ENCODE data around the gene TMEM150A.
"Not testable (repeated sequence)": the region's sequence is repeated elsewhere in the genome, so short reads cannot be mapped to it uniquely, and the experiment has no call there.

The TMEM150A gene

GRCh38 chr2:85592299-85592698 is 10.2 kb downstream of the TMEM150A start:
- DNase-seq, result not testable (repeated sequence)

GRCh38 chr2:85591563-85591962 is 10.9 kb downstream of the TMEM150A start:
- no peak for DNase-seq

GRCh38 chr2:85590950-85591349 is 11.5 kb downstream of the TMEM150A start:
- DNase-seq, result no peak

- no peak for DNase-seq
Observed at GRCh38 chr2:85589982-85590791, 12.3 kb downstream of the TMEM150A start.

- no peak for DNase-seq
Observed at GRCh38 chr2:85589181-85589580, 13.3 kb downstream of the TMEM150A start.

GRCh38 chr2:85588645-85589044 is 13.9 kb downstream of the TMEM150A start:
- no peak for DNase-seq

GRCh38 chr2:85588236-85588635 is 14.3 kb downstream of the TMEM150A start:
- no peak for DNase-seq

- no peak for DNase-seq
Observed at GRCh38 chr2:85585781-85586105, 16.8 kb downstream of the TMEM150A start.

- DNase-seq, result no peak
Observed at GRCh38 chr2:85584857-85585780, 17.4 kb downstream of the TMEM150A start.

- no peak for DNase-seq
Observed at GRCh38 chr2:85584354-85584856, 18.1 kb downstream of the TMEM150A start, which contains the start of gene VAMP5. Gene VAMP5 (plus strand): TSS chr2:85584431. CDS start chr2:85584491, 60 bp downstream.

GRCh38 chr2:85583667-85584353 is 18.7 kb downstream of the TMEM150A start:
- DNase-seq, result no peak

GRCh38 chr2:85582492-85582891 is 20.0 kb downstream of the TMEM150A start:
- no peak for DNase-seq

GRCh38 chr2:85580206-85580605 is 22.3 kb downstream of the TMEM150A start:
- DNase-seq, result no peak

- no peak for DNase-seq
Observed at GRCh38 chr2:85579266-85579935, 23.1 kb downstream of the TMEM150A start.

GRCh38 chr2:85578243-85579180 is 24.0 kb downstream of the TMEM150A start:
- DNase-seq, result no peak

- DNase-seq, result no peak
Observed at GRCh38 chr2:85577386-85578242, 24.9 kb downstream of the TMEM150A start, which contains the start of gene VAMP8. Gene VAMP8 (plus strand): TSS chr2:85577586. CDS start chr2:85577647, 61 bp downstream.

- no peak for DNase-seq
Observed at GRCh38 chr2:85577063-85577385, 25.5 kb downstream of the TMEM150A start.

- no peak for DNase-seq
Observed at GRCh38 chr2:85575739-85576138, 26.8 kb downstream of the TMEM150A start.

GRCh38 chr2:85566265-85566664 is 36.2 kb downstream of the TMEM150A start:
- no peak for DNase-seq

- DNase-seq, result no peak
Observed at GRCh38 chr2:85564144-85564563, 38.3 kb downstream of the TMEM150A start.
